H1 (cell line): ENCODE results near the gene TNFAIP8. TPM values are rescaled to one million over a fixed set of nuclear protein-coding genes. Genes with fewer than 3 reads are reported as not detected.

Experiments used
- CTCF ChIA-PET: fragments of 300-600 bp; sonication (Branson Sonifier 250); formaldehyde crosslinking; loops from one replicate; lab custom pipeline; 2021; ENCODE audit not compliant: partially characterized antibody; lab: Charles Lee
- POLR2A ChIA-PET: fragments of 300-600 bp; sonication (Branson Sonifier 250); formaldehyde crosslinking; loops from one replicate; lab custom pipeline; 2021; ENCODE audit warnings: inconsistent platforms; ENCODE audit not compliant: partially characterized antibody; lab: Charles Lee
- DNase-seq, 2 experiments: peaks; one replicate each; pipeline versions ENCODE4 v3.0.0 to v3.0.0-alpha.2; 2010 to 2022; ENCODE audit warnings: low spot score in 2 of 2, low read depth in 1 of 2, mixed read lengths in 1 of 2
- FAIRE-seq: peaks from 2 replicates; lab custom pipeline; 2011; peaks lifted over from hg19 to GRCh38; lab: Jason Lieb, UNC
- H2AFZ ChIP-seq: 2 replicates; pipeline ENCODE4 v1.8.1; 2012; ENCODE audit warnings: low read length, inconsistent platforms
- H2AK5ac ChIP-seq: 2 replicates; pipeline ENCODE4 v1.6.1; 2013; ENCODE audit warnings: low read depth, low read length
- H2BK120ac ChIP-seq: replicated peaks from 2 replicates; pipeline ENCODE3; 2013; ENCODE audit warnings: low read depth, low read length, inconsistent platforms
- H2BK12ac ChIP-seq: 2 replicates; pipeline ENCODE4 v1.6.1; 2013; ENCODE audit warnings: low read depth, low read length
- H2BK15ac ChIP-seq: 2 replicates; pipeline ENCODE4 v1.6.1; 2013; ENCODE audit warnings: low read length
- H2BK20ac ChIP-seq: 2 replicates; pipeline ENCODE4 v1.6.1; 2013; ENCODE audit warnings: low read length
- H2BK5ac ChIP-seq: 2 replicates; pipeline ENCODE4 v1.6.1; 2013; ENCODE audit warnings: low read depth, low read length
- H3K14ac ChIP-seq: 2 replicates; pipeline ENCODE4 v1.6.1; 2013; ENCODE audit warnings: inconsistent platforms; ENCODE audit not compliant: insufficient read length
- H3K18ac ChIP-seq: 2 replicates; pipeline ENCODE4 v1.6.1; 2013; ENCODE audit warnings: low read length; ENCODE audit errors: extremely low read depth
- H3K23ac ChIP-seq: 2 replicates; pipeline ENCODE4 v1.6.1; 2013; ENCODE audit warnings: inconsistent platforms; ENCODE audit not compliant: insufficient read length
- H3K23me2 ChIP-seq: 2 replicates; pipeline ENCODE4 v1.6.1; 2013; ENCODE audit warnings: low read depth, low read length
- H3K27ac ChIP-seq: 2 replicates; pipeline ENCODE4 v1.6.1; 2011; ENCODE audit warnings: low read depth, low read length, inconsistent platforms
- H3K27me3 ChIP-seq, 4 experiments: replicated peaks in 1 of 4; 1 replicate in 1 of 4; 2 replicates in 3 of 4; pipeline versions ENCODE4 v1.6.1 to v1.8.1; 2011 to 2013; ENCODE audit warnings: low read length in 3 of 4, mild to moderate bottlenecking in 3 of 4, inconsistent platforms in 2 of 4, mixed read lengths in 2 of 4, moderate library complexity in 1 of 4; ENCODE audit not compliant: control insufficient read depth in 3 of 4, insufficient read depth in 3 of 4; ENCODE audit errors: extremely low read depth in 1 of 4
- H3K36me3 ChIP-seq, 4 experiments: 2 replicates each; pipeline versions ENCODE4 v1.6.1 to v1.8.1; 2011 to 2013; ENCODE audit warnings: mild to moderate bottlenecking in 4 of 4, low read length in 3 of 4, moderate library complexity in 2 of 4, control low read depth in 1 of 4, inconsistent platforms in 1 of 4; ENCODE audit not compliant: insufficient read depth in 4 of 4, control insufficient read depth in 2 of 4
- H3K4ac ChIP-seq: replicated peaks from 2 replicates; pipeline ENCODE3; 2013; ENCODE audit warnings: low read length, low read depth, mixed read lengths, inconsistent platforms; ENCODE audit not compliant: insufficient read length
- H3K4me1 ChIP-seq, 4 experiments: replicated peaks in 1 of 4; 1 replicate in 1 of 4; 2 replicates in 3 of 4; pipeline versions ENCODE4 v1.6.1 to v1.8.1; 2011 to 2013; ENCODE audit warnings: low read length in 3 of 4, inconsistent platforms in 2 of 4, mixed read lengths in 1 of 4; ENCODE audit not compliant: insufficient read depth in 4 of 4, control insufficient read depth in 3 of 4
- H3K4me2 ChIP-seq, 2 experiments: 2 replicates each; pipeline versions ENCODE4 v1.6.1 to v1.8.1; 2011 to 2013; ENCODE audit warnings: low read depth in 2 of 2, low read length in 2 of 2, control low read depth in 1 of 2, inconsistent platforms in 1 of 2, mild to moderate bottlenecking in 1 of 2; ENCODE audit not compliant: insufficient read depth in 1 of 2
- H3K4me3 ChIP-seq, 4 experiments: fragments of 200-600, 300-600 bp in 1 of 4; sonication (generic), shearing (Covaris generic), sonication (Bioruptor Twin) in 1 of 4; 2 replicates each; pipeline versions ENCODE4 v1.5.1 to v1.8.1; 2011 to 2016; ENCODE audit warnings: low read length in 4 of 4, low read depth in 3 of 4, control low read depth in 2 of 4, inconsistent platforms in 2 of 4, mild to moderate bottlenecking in 2 of 4, mixed read lengths in 1 of 4, moderate library complexity in 1 of 4; ENCODE audit not compliant: insufficient read depth in 2 of 4; ENCODE audit errors: extremely low read depth in 1 of 4
- H3K56ac ChIP-seq: replicated peaks from 2 replicates; pipeline ENCODE3; 2013; ENCODE audit warnings: low read depth, mild to moderate bottlenecking, mixed read lengths, low read length, inconsistent platforms; ENCODE audit not compliant: insufficient read length
- H3K79me1 ChIP-seq: 2 replicates; pipeline ENCODE4 v1.6.1; 2013; ENCODE audit warnings: low read depth, low read length, control low read depth
- H3K79me2 ChIP-seq, 2 experiments: 2 replicates each; pipeline versions ENCODE4 v1.6.1 to v1.8.1; 2012 to 2013; ENCODE audit warnings: low read length in 2 of 2, mild to moderate bottlenecking in 2 of 2, inconsistent platforms in 1 of 2; ENCODE audit not compliant: insufficient read depth in 2 of 2, control insufficient read depth in 1 of 2
- H3K9ac ChIP-seq, 4 experiments: replicated peaks in 1 of 4; 1 replicate in 1 of 4; 2 replicates in 3 of 4; pipeline versions ENCODE4 v1.6.1 to v1.8.1; 2011 to 2013; ENCODE audit warnings: low read depth in 3 of 4, low read length in 3 of 4, control low read depth in 2 of 4, mild to moderate bottlenecking in 2 of 4, moderate library complexity in 2 of 4, inconsistent platforms in 1 of 4; ENCODE audit errors: extremely low read depth in 1 of 4
- H3K9me3 ChIP-seq, 2 experiments: 2 replicates each; pipeline versions ENCODE4 v1.6.1 to v1.8.1; 2012 to 2013; ENCODE audit warnings: mild to moderate bottlenecking in 2 of 2, moderate library complexity in 2 of 2, control low read depth in 1 of 2, inconsistent platforms in 1 of 2, low read depth in 1 of 2, low read length in 1 of 2, mixed read lengths in 1 of 2; ENCODE audit not compliant: insufficient read depth in 2 of 2
- H4K20me1 ChIP-seq, 2 experiments: replicated peaks in 1 of 2; 2 replicates each; pipeline versions ENCODE3 to v1.8.1; 2011 to 2013; ENCODE audit warnings: inconsistent platforms in 2 of 2, low read length in 2 of 2, mild to moderate bottlenecking in 1 of 2; ENCODE audit not compliant: insufficient read depth in 2 of 2, control insufficient read depth in 1 of 2
- H4K5ac ChIP-seq: 2 replicates; pipeline ENCODE4 v1.6.1; 2013; ENCODE audit warnings: low read length, low read depth, mixed read lengths, inconsistent platforms; ENCODE audit not compliant: insufficient read length
- H4K8ac ChIP-seq: 2 replicates; pipeline ENCODE4 v1.8.0; 2013; ENCODE audit warnings: mild to moderate bottlenecking, moderate library complexity, low read length, inconsistent platforms; ENCODE audit not compliant: insufficient read depth; ENCODE audit errors: extremely low read depth
- H4K91ac ChIP-seq: replicated peaks from 2 replicates; pipeline ENCODE3; 2013; ENCODE audit warnings: low read length, mixed read lengths, inconsistent platforms; ENCODE audit not compliant: insufficient read length
- CREB1 ChIP-seq: IDR thresholded peaks from 2 replicates; pipeline ENCODE4 v1.6.1; 2012; ENCODE audit warnings: inconsistent platforms
- SUZ12 ChIP-seq: fragments of 200-600 bp; sonication (generic); IDR thresholded peaks from 2 replicates; pipeline ENCODE4 v1.6.1; 2012; ENCODE audit warnings: mild to moderate bottlenecking, inconsistent platforms, low read length, moderate library complexity, mixed read lengths
- TAF1 ChIP-seq: IDR thresholded peaks from 2 replicates; pipeline ENCODE4 v1.6.1; 2011; ENCODE audit warnings: mild to moderate bottlenecking, low read depth, low read length
- ZNF274 ChIP-seq: IDR thresholded peaks from 2 replicates; pipeline ENCODE4 v1.7.0; 2012; ENCODE audit warnings: low read length, borderline replicate concordance; ENCODE audit errors: extremely low read depth
- WGBS, 2 experiments: shearing (Covaris generic) in 1 of 2; methylation state at CpG; one replicate each; pipeline versions ENCODE4 v1.1.6 to v1.1.7; 2013 to 2015; ENCODE audit warnings: low lambda C conversion rate in 2 of 2, mixed read lengths in 2 of 2, inconsistent platforms in 1 of 2, low coverage in 1 of 2, missing lambda C conversion rate in 1 of 2; ENCODE audit not compliant: insufficient replicate concordance in 2 of 2, insufficient coverage in 1 of 2, insufficient read length in 1 of 2; ENCODE audit errors: extremely low coverage in 1 of 2, missing lambda C conversion rate in 1 of 2; 5-methylcytosine and 5-hydroxymethylcytosine counted together
- polyA plus RNA-seq, 7 experiments: library from polyadenylated mRNA; depleted of rRNA in 3 of 7; stranded (reverse) in 5 of 7; unstranded in 2 of 7; fragments of >200 nt in 5 of 7; fragments of 200-250 nt in 2 of 7; gene quantifications; 1 replicate in 5 of 7; 2 replicates in 1 of 7; 4 replicates in 1 of 7; pipeline versions ENCODE4 v1.2.1 to v1.2.3, GENCODE V29; 2011 to 2013; ENCODE audit warnings: missing spikeins in 2 of 7, mixed read lengths in 2 of 7
- total RNA-seq: library from RNA; stranded (reverse); fragmentation: NEBNext Ultra II Directional; extraction: Animal tissue kit (Norgen Biotek cat#: 25700); gene quantifications from 2 replicates; pipeline ENCODE4 v1.2.1, GENCODE V29; 2021

The TNFAIP8 gene
- total and polyA plus RNA-seq, 2 of the 8 experiments (the other 6 are each of a cell fraction or from before 2014, with no cell fraction given), result 12.4 to 19.3 TPM

DNA sequence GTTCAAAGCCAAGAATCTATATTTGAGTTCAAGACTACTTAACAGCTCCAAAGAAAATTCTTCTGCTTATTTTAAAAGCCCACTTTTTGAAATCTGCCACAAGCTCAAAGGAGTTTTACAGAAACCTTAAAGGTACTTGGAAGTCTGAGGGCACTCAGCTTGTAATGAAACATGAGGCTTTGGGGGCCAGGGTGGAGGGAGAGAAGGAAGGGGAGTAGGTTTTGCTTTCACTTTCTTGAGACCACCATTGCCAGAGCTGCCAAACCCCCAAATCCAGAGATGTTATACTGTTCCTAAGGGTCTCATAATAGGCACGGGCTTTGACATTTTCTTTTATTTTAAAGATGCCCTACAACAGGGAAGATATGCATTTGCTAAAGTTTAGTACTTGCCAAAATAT lies 42.6 kb upstream of the TNFAIP8 start:
- H3K79me1 ChIP-seq, result no peaks in the 10 kb centered on the region
- POLR2A ChIA-PET, result interaction anchor here (0.7 kb wide), 1 partner anchor 22 kb away, joined by 3 read pairs; no protein-coding TSS in a partner anchor

More for the DNA sequence above, 42.6 kb upstream of the TNFAIP8 start:
- Histone ChIP-seq H4K20me1 (no peaks in the 10 kb centered on the region), H3K56ac (no peak overlapping the region), H3K4me3 (no peak overlapping the region), H2BK120ac (no peak overlapping the region), H3K23me2 (no peaks in the 10 kb centered on the region), H2BK15ac (no peak overlapping the region), H3K36me3 (no peaks in the 10 kb centered on the region), H4K5ac (no peak overlapping the region), H2AK5ac (no peak overlapping the region), H4K91ac (no peak overlapping the region), H3K4ac (no peak overlapping the region), H3K18ac (no peak overlapping the region), H3K9me3 (no peaks in the 10 kb centered on the region), H2AFZ (no peak overlapping the region), H3K4me2 (no peak overlapping the region), H3K27ac (no peak overlapping the region), H2BK20ac (no peak overlapping the region), H4K8ac (no peak overlapping the region), H3K27me3 (no peaks in the 10 kb centered on the region), H2BK5ac (no peak overlapping the region), H3K4me1 (no peaks in the 10 kb centered on the region), H3K23ac (no peak overlapping the region), H3K79me2 (0 out of 4 replicates have a peak, but pooled peaks cover 0 to 3% of the 10 kb centered on the region in 2 experiments), H3K14ac (no peak overlapping the region), H2BK12ac (no peak overlapping the region), H3K9ac (no peak overlapping the region)
- no peak for TF ChIP-seq ZNF274
- TF ChIP-seq CREB1, result no peak
- TF ChIP-seq SUZ12, result no peak
- TF ChIP-seq TAF1, result no peak
- CTCF ChIA-PET, result interaction anchor here (0.8 to 2.4 kb wide), 6 partner anchors 8 to 291 kb away, joined by 3 to 6 read pairs (median 3); no protein-coding TSS in a partner anchor
- no peak for DNase-seq
- 85% methylated on average over 1 of the region's 1 CpG; no CpG with 5 or more reads in 1 of the 2 experiments for WGBS, 2 experiments
- FAIRE-seq, result no peak
